Neural crest cell (in vitro differentiated cells): ENCODE data around the gene BTNL8. TPM values are rescaled to one million over a fixed set of nuclear protein-coding genes. Genes with fewer than 3 reads are reported as not detected.
"Not testable (repeated sequence)": the region's sequence is repeated elsewhere in the genome, so short reads cannot be mapped to it uniquely, and the experiment has no call there.

Experiments used
- DNase-seq: peaks from one replicate; pipeline ENCODE4 v3.0.0; 2021; ENCODE audit warnings: low read depth, mixed read lengths, low spot score
- H3K27ac Mint-ChIP-seq: one replicate; pipeline ENCODE4 v1.8.0; 2021; ENCODE audit warnings: mild to moderate bottlenecking, mixed read lengths; ENCODE audit not compliant: unreplicated experiment
- H3K27me3 Mint-ChIP-seq: 2 replicates; pipeline ENCODE4 v1.8.0; 2021; ENCODE audit warnings: low read depth, mild to moderate bottlenecking, mixed read lengths
- H3K36me3 Mint-ChIP-seq: 2 replicates; pipeline ENCODE4 v1.8.0; 2021; ENCODE audit warnings: low read depth, mild to moderate bottlenecking, mixed read lengths
- H3K4me1 Mint-ChIP-seq: 2 replicates; pipeline ENCODE4 v1.8.0; 2021; ENCODE audit warnings: mixed read lengths
- H3K4me3 Mint-ChIP-seq: one replicate; pipeline ENCODE4 v1.8.0; 2021; ENCODE audit warnings: mild to moderate bottlenecking, mixed read lengths
- H3K9me3 Mint-ChIP-seq: 2 replicates; pipeline ENCODE4 v1.8.0; 2021; ENCODE audit warnings: mixed read lengths
- CTCF ChIP-seq: fragments of 200-600 bp; sonication (generic); conservative IDR thresholded peaks from 2 replicates; pipeline ENCODE4 v1.5.0; 2021; ENCODE audit warnings: antibody characterized with exemption, mild to moderate bottlenecking
- total RNA-seq: library from RNA; stranded (reverse); gene quantifications from 2 replicates; pipeline ENCODE4 v1.2.1, GENCODE V29; 2021

Gene BTNL8
- total RNA-seq, 1 donor from 2014 or later = not detected

- Mint-ChIP-seq H3K36me3 (no peaks in the 10 kb centered on the region), H3K27ac (no peak overlapping the region), H3K27me3 (peaks cover 18% of the 10 kb centered on the region), H3K4me1 (peaks cover 14% of the 10 kb centered on the region), H3K9me3 (no peaks in the 10 kb centered on the region), H3K4me3 (no peak overlapping the region)
- DNase-seq = no peak
- no peak for TF ChIP-seq CTCF
Observed at GRCh38 chr5:180872419-180872818, 26.5 kb upstream of the BTNL8 start.

GRCh38 chr5:180873615-180874520, 25.1 kb upstream of the BTNL8 start:
- no peak for DNase-seq
- Mint-ChIP-seq H3K36me3 (no peaks in the 10 kb centered on the region), H3K4me3 (no peak overlapping the region), H3K9me3 (no peaks in the 10 kb centered on the region), H3K4me1 (peaks cover 12% of the 10 kb centered on the region), H3K27ac (no peak overlapping the region), H3K27me3 (peaks cover 19% of the 10 kb centered on the region)
- TF ChIP-seq CTCF = no peak

GRCh38 chr5:180874804-180875582, 24.0 kb upstream of the BTNL8 start:
- no peaks in the 10 kb centered on the region for H3K36me3 Mint-ChIP-seq
- no peak for DNase-seq
- peaks cover 8% of the 10 kb centered on the region for H3K4me1 Mint-ChIP-seq
- H3K27ac Mint-ChIP-seq = no peak overlapping the region
- no peak for TF ChIP-seq CTCF
- H3K9me3 Mint-ChIP-seq = no peaks in the 10 kb centered on the region
- peaks cover 26% of the 10 kb centered on the region for H3K27me3 Mint-ChIP-seq
- no peak overlapping the region for H3K4me3 Mint-ChIP-seq

- DNase-seq = no peak
- no peaks in the 10 kb centered on the region for H3K36me3 Mint-ChIP-seq
- TF ChIP-seq CTCF = no peak
- H3K27ac Mint-ChIP-seq = no peak overlapping the region
- no peaks in the 10 kb centered on the region for H3K9me3 Mint-ChIP-seq
- no peak overlapping the region for H3K4me3 Mint-ChIP-seq
- H3K4me1 Mint-ChIP-seq = peaks cover 8% of the 10 kb centered on the region
- peaks cover 29% of the 10 kb centered on the region for H3K27me3 Mint-ChIP-seq
Observed at GRCh38 chr5:180875860-180876426, 23.0 kb upstream of the BTNL8 start.

GRCh38 chr5:180885845-180886529, 13.0 kb upstream of the BTNL8 start:
- not testable (repeated sequence) for H3K9me3 Mint-ChIP-seq, H3K27ac Mint-ChIP-seq, H3K4me3 Mint-ChIP-seq, DNase-seq, H3K36me3 Mint-ChIP-seq, H3K4me1 Mint-ChIP-seq
- peaks cover 68% of the 10 kb centered on the region for H3K27me3 Mint-ChIP-seq
